Right ventricle myocardium inferior (tissue), 1 donor: ENCODE data around the gene SST. TPM values are rescaled to one million over a fixed set of nuclear protein-coding genes. Genes with fewer than 3 reads are reported as not detected.
"Not testable (repeated sequence)": the region's sequence is repeated elsewhere in the genome, so short reads cannot be mapped to it uniquely, and the experiment has no call there.

Experiments used
- ATAC-seq: fragments of 200-7000 bp; cut with Tn5 transposase; one replicate; pipeline ENCODE4 v1.9.1; 2020; ENCODE audit warnings: mild to moderate bottlenecking, moderate library complexity
- DNase-seq: peaks from one replicate; pipeline ENCODE4 v3.0.0; 2021; ENCODE audit errors: missing footprints
- intact Hi-C: fragments of 100-400 bp; cut with DNase I; formaldehyde crosslinking; loops from one replicate; pipeline ENCODE4 v1.11.0; 2022
- total RNA-seq: library from RNA; stranded (reverse); fragmentation: NEBNext Ultra II Directional; extraction: Animal tissue kit (Norgen Biotek cat#: 25700); gene quantifications from one replicate; pipeline ENCODE4 v1.2.1, GENCODE V29; 2021
- donor health status: DM: no; HTN: yes; CAD: no; lungs with severe emphysema.

SST gene
- total RNA-seq, 1 donor from 2014 or later: not detected

DNA sequence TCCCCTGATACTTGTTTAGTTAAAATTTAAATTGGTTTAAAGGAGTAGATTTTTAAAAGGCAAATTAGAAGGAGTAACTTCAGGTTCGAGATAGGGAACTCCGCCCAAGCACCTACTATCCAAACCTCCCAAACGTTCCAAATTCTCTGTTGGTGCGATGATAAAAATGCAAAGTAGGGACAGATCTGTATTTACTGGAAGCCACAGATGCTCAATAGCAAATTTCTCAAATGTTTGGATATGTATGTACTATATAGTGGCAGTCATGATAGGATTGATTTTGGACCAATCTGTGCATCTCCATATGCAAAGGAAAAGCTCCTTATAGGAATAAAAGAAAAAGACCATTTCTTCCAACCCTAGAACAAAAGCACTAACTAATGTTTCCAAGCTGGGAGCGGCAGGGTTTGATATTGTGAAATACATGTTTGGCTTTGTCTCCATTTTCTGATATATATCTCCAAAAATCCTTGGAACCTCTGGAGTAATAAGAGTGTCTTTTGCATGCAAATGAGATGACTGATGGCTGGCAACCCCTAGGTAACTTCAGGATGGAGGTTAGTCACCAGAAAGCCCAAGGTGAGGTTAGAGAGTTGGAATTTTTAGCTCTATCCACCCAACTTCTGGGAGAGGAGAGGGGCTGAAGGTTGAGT lies 16.6 kb upstream of the SST start:
- no peak for DNase-seq
- no peak for ATAC-seq
- intact Hi-C loops: no loop called here

DNA sequence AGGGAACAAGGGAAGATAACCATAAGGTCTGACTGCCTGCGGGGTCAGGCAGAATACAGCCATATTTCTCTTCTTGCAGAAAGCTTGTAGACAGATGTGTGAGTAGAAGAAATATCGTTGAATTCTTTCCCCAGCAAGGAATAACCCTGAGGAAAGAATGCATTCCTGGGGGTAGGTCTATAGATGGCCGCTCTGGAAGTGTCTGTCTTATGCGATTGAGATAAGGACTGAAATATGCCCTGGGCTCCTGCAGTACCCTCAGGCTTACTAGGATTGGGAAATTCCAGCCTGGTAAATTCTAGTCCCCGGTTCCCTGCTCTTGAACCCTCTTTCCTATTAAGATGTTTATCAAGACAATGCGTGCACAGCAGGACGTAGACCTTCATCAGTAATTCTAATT lies 15.8 kb upstream of the SST start:
- DNase-seq: no peak
- intact Hi-C loops: no loop called here
- ATAC-seq: no peak

DNA sequence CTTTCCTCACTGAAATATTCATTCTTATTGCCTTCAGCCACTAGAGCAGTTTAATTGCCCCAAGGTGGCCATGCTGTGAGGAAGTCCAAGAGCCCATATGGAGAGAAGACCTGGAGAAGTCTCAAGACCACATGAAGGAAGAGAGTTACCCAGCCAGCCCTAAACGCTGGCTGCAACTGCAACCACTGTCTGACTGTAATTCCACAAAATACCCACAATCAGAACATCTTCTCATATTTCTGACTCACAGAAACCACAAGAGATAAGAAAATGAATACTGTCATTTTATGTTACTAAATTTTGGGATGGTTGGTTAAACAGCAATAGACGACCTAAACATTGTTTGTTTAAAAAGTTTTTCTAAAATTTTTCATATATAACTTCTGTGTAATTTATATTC lies 14.7 kb upstream of the SST start:
- DNase-seq (no peak), ATAC-seq (no peak)
- intact Hi-C loops: no loop called here

DNA sequence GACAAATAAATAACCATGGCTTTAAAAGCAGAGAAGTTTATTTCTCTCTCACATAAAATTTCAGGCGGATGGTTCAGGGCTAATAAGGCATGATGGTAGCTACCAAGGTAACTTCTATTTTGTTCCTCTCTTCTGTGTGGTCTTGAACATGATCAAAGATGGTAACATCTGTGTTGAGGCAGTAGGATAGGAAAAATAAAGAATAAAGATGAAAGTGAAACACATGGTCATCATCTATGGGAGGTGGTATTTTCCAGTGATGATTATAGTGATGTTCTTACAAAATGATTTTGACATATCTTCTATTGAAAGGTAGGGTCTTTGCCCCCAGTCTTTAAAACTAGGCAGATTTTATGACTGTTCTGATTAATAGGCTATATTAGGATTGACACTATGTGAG lies 14.2 kb upstream of the SST start:
- intact Hi-C loops: no loop called here
- DNase-seq (no peak), ATAC-seq (no peak)

DNA sequence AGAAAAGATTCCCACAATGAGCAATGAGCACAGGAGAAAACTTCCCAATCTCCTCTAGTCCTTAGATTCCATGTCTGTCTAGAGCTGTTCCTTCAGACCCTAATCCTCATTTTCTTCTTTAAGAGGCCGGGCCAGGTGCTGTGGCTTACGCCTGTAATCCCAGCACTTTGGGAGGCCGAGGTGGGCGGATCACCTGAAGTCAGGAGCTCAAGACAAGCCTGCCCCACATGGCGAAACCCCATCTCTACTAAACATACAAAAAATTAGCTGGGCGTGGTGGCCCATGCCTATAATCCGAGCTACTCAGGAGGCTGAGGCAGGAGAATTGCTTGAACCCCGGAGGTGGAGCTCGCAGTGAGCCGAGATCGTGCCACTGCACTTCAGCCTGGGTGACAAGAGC lies 11.6 kb upstream of the SST start:
- intact Hi-C loops, ATAC-seq, DNase-seq: not testable (repeated sequence)

DNA sequence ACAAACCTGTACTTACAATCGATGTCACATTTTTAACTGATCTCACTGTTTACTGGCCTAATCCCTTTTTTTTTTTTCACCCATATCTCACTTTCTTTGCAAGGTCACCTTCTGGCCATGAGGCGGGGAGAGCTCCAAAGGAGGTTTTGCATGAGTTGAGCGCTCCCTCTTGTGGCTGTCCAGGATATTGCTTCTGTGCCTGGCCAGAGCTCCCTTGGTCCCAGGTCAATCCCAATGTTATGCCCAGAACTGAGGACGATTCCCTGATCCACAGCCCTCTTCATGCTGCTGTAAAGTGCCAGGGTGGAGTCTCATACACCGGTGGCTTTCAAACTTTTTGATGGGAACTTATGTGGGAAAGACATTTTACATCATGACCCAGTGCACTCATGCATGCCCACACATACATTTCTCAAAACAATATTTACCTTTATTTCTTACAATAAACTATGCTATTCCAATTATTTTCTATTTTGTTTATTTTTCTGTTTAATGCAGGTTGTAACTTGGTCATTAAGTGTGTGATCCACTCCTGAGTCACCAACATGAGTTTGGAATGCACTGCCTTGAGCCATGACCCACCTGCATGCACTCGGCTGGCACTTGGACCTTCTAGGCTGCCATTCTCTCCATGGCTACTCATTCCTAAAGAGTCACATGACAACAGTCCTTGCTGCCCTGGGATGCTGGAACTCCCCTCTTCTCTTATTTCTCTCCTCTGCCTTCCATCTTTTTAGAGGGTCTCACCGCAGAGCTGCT lies 9.6 kb upstream of the SST start:
- peak; percentile 78 for DNase-seq
- peak; percentile 92 for ATAC-seq
- intact Hi-C loops: loop anchor here (1.0 to 10.0 kb wide), 4 partner anchors 63 to 565 kb away; no protein-coding TSS in a partner anchor

DNA sequence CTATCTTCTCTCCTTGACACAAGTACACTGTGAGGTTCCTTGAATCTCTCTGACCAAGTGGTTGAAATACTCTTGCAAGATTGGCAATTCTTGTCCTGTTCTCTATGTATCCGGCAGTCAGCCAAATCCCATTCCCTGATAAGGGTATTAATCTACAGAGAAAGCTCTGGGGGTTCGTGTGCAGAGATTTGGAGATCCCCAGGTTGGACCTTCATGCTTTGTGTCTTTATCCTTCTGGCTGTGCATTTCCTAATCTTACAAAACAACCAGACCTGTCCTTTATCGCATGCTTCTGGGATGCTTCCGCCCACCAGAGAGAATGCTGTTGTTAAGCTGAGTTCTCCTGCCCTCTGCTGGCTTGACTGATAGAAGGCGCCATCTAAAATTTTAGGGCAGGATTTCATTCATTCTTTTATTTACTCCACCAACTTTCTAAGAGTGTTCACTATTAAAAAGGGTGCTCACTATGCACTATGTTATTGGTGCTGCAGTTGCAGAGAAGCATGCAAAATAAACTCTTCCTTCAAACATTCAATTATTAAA lies 8.6 kb upstream of the SST start:
- DNase-seq (no peak), ATAC-seq (peak; percentile 75)

DNA sequence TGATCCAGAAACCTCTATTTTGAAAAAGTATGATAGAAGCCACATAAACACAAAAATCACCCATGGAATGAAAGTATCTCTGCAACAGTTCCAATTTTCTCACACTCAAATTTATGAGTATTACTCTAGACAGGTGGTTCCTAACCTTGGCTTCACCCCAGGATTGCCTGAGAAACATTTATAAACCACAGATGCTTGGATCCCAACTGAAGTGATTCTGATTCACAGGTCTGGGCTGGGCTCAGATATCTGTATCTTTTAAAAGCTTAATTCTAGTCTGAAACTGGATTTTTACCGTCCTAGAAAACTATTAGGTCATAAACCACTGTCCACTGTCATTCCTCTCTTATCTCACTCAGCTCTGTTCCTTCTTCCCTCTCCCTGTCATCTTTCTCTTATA lies 7.4 kb upstream of the SST start:
- ATAC-seq (no peak), DNase-seq (no peak)
- intact Hi-C loops: loop anchor here (5.0 to 10.0 kb wide), 2 partner anchors 60 to 563 kb away; no protein-coding TSS in a partner anchor

More for the DNA sequence above, 8.6 kb upstream of the SST start:
- intact Hi-C loops: loop anchor here (1.0 to 10.0 kb wide), 4 partner anchors 61 to 564 kb away; no protein-coding TSS in a partner anchor

DNA sequence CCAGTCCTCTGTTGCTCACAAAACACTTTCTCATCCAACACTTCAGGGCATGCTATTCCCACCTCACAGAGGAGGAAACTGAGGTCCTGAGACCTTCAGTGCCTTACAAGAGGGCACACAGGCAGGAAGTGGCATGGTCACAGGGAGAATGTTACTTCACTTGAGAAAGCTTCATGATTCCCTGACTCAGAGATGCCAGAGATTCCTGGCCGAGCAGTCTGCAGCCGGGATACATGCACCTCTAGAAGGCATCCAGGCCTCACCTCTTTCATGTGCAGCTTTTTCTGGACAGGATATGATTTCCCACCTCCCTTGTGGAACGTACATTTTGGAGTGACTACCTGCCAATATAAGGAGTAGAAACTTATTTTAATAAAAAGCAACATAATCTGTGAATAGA lies 2.8 kb upstream of the SST start:
- intact Hi-C loops: loop anchor here (10.0 kb wide), 1 partner anchor 558 kb away; no protein-coding TSS in a partner anchor
- DNase-seq: no peak

DNA sequence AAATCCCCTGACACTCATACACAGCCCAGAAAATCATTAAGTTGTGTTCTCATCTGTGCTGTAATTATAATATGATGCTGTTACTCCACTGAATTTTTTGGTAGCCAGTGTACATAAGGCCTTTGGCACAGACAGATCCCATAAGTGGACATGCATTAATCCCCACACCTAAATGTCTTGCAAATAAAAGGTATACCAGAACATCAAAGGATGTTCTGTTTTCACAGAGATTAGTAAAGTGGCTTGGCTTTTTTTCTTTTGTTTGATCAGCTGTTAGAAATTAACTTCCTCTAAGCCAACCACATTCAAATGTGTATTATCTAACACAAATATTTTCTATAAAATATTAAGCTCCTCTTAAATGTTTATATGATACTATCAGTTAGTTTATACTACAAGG lies 2.7 kb downstream of the SST start:
- intact Hi-C loops: no loop called here
- ATAC-seq (no peak), DNase-seq (no peak)

More for the DNA sequence above, 2.8 kb upstream of the SST start:
- no peak for ATAC-seq

DNA sequence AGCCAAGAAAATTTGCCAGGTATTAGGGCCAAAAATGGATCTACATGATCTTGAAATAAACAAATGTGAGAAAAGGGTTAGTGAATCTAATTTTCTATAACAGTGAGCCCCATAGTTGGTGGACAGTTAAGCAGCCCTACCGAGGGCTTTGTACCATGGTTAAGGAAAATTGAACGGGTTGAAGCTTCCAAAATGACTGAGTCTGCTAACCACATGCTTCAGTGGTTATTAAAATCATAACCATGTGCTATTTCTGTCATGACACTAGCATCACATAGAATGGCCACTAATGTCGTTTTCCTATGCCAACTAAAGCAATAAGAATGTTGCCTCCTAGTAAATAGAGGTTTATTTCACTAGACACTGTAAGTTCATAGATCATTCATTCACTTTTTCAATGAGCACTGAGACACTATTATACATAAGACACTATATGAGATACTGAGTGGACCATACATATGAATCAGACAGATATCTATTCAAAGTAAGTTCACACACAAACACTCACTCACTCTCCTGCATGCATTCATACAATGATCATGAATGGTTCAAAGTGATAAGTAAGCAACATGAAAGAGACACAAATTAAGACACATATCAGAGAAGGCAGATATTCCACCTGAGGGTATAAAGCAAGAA lies 4.3 kb downstream of the SST start:
- ATAC-seq (no peak), DNase-seq (no peak)
- intact Hi-C loops: no loop called here

DNA sequence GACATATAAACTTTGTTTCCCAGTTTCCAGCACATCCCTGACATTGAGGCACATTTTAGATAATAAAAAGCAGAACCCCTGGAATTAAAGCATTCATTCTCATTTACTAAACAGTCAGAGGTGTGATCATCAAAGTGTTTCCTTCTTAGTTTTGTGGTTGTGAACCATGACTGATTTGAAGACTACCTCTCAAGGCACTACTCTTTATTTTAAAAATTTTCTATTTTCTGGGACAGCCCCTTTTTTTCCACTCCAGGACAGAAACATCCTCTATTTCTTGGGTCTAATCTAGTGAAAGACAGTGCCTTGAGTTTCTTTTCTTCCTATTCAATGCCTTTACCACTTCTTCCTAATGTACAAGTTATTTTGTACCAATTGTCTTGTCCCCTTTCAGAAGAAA lies 5.2 kb downstream of the SST start:
- ATAC-seq (no peak), DNase-seq (no peak)
- intact Hi-C loops: no loop called here

DNA sequence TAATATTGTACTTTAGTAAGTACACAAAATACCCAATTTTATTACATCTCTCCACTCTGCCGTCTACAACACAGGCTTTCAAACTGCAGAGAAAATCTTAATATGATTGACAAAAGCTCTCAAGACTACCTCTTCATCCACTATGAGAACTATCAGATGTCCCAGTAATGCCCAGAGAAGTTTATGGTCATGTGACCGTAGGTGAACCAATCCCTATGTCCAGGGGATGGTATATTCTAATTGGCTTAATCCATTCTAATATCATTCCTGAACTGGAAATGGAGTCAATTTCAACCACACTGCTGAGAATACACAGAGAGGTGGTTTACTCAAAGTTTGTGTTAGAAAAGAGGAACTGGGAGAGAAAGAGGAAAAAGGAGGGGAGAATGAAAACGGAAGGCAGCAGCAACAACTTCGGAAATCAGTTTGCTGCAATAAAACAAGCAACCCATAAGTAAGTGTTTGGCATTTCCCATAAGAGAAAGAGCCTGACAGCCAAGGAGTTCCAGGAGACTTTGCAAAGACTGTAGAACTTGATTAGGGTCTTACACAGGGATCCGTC lies 7.3 kb downstream of the SST start:
- DNase-seq (no peak), ATAC-seq (no peak)
- intact Hi-C loops: no loop called here

DNA sequence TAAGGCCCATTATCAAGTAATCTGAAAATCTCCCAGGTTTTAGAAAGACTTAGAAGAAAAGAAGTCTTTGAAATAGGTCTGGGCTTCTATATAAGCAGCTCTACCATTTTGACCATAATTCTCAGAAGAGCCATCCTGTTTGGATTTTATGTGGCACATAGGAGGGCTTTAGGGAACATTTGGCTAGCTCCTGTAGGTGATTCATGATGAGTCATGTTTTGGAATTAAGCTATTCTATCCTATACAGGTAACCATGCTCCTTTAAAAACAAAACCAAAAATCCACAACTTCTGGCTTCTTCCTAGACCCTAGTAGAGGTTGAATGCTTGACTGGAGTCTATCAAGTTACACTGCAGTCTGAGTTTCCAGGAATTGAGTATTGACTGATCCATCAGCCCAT lies 8.9 kb downstream of the SST start:
- no peak for DNase-seq
- intact Hi-C loops: no loop called here
- no peak for ATAC-seq

DNA sequence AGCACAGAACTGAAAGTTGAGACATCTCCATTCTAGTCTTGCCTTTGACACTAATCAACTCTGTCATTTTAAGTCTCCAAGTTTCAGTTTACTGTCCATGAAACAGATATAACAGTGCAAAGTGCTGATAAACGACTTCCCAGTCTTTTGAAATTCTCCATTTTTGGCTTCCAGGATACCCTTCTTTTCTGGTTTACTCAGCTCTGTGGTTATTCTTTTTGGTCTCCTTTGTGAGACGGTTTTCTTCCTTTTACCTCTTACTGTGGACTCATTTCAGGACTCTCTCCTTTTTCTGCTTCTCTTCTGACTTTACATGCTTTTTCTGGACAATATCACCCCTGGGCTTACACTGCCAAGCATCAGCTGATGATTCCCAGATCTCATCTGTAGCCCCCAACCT lies 18.9 kb downstream of the SST start:
- intact Hi-C loops: no loop called here
- ATAC-seq (no peak), DNase-seq (no peak)

DNA sequence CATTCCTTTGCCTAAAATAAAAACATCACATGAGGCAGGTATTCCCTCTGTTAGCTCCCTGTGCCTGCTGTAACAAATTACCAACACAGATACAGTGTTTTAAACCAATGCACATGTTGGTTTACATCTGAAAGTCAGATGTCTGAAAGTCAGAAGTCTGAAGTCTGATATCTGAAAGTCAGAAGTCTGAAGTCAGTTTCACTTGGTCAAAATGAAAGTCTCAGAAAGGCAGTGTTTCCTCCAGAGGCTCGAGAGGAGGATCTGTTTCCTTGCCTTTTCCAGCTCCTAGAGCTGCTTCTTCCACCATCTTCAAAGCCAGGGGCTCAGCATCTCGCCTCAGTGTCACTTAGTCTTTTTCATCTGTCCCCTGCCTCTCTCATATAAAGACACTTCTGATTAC lies 22.0 kb downstream of the SST start:
- intact Hi-C loops: no loop called here
- ATAC-seq (no peak), DNase-seq (no peak)

DNA sequence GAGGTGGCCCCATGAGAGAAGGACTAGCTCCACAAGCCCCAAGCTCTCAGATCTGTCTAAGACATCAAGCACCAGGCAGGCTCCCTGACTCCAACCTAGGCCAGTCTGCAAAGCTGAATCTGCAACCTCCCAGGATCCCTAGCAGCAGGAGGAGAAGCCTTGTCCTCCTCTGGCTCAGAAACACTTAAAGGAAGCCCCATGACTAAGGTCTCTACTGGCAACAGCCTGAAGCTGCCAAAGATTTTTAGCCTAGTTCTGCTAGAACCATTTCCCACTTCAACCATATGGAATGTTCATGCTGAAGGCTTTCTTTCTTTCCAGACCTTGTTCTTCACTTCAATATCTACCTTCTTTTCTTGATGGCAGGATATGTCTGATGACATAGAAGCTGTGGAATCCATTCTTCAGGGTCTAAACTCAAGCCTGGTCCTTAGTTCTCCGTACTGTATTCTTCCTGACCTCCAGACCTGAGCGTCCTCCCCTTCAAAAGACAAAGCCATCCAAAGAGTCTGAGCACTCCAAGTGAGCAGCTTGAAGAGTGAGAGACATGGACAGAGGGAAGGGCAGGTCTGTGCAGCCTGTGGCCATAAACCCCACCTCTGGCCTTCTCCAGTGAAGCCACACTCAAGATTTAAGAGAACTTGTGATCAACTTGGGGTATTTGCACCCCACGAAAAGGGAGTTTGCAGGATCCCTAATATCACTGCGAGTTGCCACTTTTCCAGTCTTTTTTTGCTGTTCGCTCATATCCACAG lies 23.1 kb downstream of the SST start:
- DNase-seq (no peak), ATAC-seq (no peak)
- intact Hi-C loops: no loop called here

DNA sequence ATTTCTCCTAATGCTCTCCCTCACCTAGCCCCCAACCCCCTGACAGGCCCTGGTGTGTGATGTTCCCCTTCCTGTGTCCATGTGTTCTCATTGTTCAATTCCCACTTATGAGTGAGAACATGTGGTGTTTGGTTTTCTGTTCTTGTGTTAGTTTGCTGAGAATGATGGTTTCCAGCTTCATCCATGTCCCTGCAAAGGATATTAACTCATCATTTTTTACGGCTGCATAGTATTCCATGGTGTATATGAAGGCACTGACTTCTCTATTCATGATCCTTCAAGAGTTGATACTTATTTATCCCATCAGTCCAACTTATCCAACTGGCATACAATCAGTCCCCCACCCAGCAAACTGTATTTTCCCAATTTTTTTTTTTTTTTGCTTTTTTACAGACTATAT lies 24.8 kb downstream of the SST start:
- intact Hi-C loops, ATAC-seq, DNase-seq: not testable (repeated sequence)

DNA sequence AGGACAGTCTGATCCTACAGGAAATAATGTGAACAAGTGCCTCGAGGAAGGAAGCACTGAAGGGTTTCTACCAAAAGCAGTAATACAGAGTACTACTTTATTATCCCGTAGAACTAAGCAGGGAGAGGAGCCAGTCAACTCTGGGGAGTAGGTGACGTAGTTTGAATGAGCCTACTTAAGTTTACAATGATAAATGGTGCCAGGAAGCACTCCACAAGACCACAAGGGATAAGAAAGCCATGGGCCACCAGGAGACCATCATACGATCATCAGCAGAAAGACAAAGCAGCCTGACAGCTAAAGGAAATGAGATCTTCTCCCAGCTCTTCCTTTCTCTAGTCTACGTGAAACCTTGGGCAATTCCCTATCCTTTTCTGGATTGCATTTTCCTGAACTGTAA lies 27.3 kb downstream of the SST start:
- DNase-seq (no peak), ATAC-seq (no peak)
- intact Hi-C loops: no loop called here
